Measurements from ENCODE around the gene UBQLN4.
"Not testable (repeated sequence)": the region's sequence is repeated elsewhere in the genome, so short reads cannot be mapped to it uniquely, and the experiment has no call there.

The UBQLN4 gene

DNA sequence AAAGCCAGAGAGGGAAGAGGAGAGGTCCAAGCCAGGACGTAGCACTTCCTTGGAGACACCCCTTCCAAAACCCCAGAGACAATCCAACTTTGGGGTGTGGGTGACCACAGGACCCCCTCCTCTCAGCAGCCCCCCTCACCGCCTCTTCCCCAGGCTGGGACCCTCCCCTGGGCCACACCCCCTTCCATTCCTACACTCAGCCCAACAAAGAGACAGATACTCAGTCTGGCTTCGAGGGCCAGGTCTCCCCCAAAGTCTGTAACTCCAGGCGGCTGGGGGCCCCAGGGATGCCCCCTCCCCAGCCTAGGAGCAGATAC, 27.2 kb upstream of the UBQLN4 start:
- no peak for DNase-seq

GRCh38 chr1:156080241-156080862, 26.8 kb upstream of the UBQLN4 start:
- DNase-seq: no peak

GRCh38 chr1:156079762-156080161, 26.2 kb upstream of the UBQLN4 start:
- DNase-seq: no peak

DNA sequence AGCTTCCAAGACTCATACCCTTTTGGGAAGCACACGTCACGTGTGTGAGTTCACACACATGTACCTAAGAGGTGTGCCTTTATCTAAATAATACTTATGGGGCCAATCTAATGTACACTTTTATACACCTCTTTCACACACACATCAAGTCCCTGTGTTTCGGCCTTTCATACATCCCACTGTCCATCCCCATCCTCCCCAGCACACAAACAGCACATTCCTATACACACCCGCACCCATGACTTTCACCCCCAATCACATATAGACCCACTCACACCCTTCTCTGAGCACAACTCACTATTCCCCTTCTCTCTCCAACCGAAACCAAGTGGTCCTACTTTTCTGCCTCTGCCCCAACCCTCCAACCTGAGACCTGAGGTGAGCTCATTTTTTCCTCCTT, 25.1 kb upstream of the UBQLN4 start:
- DNase-seq: no peak

GRCh38 chr1:156077430-156077760, 23.8 kb upstream of the UBQLN4 start:
- DNase-seq: no peak

DNA sequence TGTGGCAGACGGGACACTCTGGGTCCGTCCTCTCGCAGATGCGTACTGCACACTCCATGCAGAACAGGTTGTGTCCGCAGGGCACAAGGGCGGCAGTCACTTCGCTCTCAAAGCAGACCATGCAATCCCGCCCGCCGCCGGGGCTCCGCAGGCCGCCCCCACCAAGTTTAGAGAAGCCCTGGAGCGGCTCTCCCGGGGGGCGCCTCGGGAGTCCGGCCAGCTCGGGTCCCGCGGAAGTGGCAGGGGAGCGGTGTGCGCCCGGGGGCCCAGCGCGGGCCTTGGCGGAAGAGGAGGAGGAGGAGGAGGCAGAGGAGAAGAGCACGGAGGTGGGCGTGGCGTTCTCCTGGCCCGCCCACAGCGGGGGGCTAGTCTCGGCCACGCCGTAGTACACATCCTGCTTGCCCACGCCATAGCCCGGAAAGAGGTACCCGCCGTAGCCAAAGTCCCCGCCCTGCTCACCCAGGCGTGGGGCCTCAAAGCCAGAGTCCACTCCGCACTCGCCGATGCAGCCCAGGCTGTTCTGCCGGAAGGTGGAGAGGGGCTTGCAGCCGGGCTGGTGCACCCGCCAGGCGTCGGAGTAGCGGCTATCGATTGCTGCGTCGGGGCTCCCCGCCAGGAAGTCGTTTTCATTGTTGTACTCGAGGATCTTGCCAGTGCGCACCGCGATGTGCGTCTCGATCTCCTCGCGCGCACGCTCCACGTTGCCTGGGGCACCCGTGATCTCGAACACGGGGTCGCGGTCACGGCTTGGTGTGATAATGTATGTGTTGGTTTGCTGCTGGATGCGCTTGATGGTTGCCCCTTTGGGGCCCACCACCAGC, 23.2 kb upstream of the UBQLN4 start:
- no peak for DNase-seq

GRCh38 chr1:156075775-156076204, 22.2 kb upstream of the UBQLN4 start:
- DNase-seq: no peak

GRCh38 chr1:156075162-156075561, 21.6 kb upstream of the UBQLN4 start:
- no peak for DNase-seq

DNA sequence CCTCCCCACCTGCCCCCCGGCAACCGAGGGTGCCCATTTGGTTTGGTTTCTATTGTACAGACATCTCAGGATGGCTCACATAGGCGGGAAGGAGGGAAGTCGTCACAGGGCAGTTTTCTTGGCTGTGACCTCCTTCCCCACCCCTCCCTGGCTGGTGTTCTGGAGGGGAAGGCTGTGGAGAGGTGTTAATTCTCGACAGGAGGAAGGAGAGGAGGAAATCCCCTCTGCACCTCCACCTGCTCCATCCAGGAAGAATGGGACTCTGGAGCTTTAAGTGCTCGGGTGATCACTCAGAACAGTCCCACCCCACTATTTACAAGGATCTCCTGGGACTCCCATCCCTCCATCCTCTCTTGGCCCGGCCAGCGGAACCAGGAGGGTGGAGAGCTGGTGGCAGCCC, 21.1 kb upstream of the UBQLN4 start:
- DNase-seq: peak; percentile 24

GRCh38 chr1:156073740-156074139, 20.1 kb upstream of the UBQLN4 start:
- peak; percentile 58 for DNase-seq

DNA sequence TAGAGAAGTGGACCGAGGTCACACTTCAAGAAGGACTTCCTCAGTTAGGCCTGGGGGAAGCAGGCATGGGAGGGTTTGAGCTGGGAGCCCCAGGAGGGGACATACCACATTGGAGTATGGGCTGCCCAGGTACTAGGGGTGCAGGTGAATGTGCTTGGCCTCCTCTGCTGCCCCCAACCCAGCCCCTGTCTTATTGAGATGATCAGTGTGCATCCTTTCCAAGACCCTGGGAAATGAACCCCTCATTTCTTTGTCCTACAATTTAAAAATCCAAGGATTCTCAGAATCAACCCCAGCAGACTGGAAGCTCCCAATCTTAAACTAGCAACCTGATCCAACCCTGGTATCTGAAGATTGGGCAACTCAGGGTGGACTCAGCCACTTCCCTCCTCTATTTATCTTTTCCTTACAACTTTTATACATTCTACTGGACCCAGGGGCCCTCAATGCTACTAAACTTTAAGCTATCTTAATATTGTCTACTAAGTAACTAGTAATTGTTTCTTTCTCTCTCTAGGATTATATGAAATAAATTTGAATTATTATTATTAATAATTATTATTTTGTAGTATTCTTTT, 19.6 kb upstream of the UBQLN4 start:
- DNase-seq: no peak

- no peak for DNase-seq
Observed at GRCh38 chr1:156072251-156072650, 18.7 kb upstream of the UBQLN4 start.

- DNase-seq: not testable (repeated sequence)
Observed at GRCh38 chr1:156071332-156071816, 17.8 kb upstream of the UBQLN4 start.

- peak; percentile 98 for DNase-seq
Observed at GRCh38 chr1:156070548-156070947, 16.9 kb upstream of the UBQLN4 start.

- no peak for DNase-seq
Observed at GRCh38 chr1:156069490-156070455, 16.2 kb upstream of the UBQLN4 start.

GRCh38 chr1:156067262-156067661, 13.7 kb upstream of the UBQLN4 start:
- no peak for DNase-seq

- DNase-seq: no peak
Observed at GRCh38 chr1:156065871-156066270, 12.3 kb upstream of the UBQLN4 start.

- no peak for DNase-seq
Observed at GRCh38 chr1:156065212-156065611, 11.6 kb upstream of the UBQLN4 start.

DNA sequence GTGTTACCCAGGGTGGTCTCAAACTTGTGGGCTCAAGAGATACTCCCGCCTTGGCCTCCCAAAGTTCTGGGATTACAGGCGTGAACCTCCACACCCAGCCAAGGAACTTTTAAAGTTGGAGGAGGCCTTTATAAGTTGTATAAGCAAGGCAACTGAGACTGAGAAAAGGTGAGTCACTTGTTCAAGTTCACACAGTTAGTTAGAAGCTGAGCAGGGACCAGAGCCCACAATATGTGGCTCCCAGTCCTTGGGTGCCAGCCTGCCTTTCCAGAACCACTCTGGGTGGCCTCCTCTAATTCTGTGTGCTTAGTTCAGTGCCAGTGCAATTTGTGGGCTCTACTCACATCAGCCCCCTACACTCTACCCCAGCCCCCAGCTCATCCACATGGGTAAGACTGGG, 11.0 kb upstream of the UBQLN4 start:
- DNase-seq: no peak

DNA sequence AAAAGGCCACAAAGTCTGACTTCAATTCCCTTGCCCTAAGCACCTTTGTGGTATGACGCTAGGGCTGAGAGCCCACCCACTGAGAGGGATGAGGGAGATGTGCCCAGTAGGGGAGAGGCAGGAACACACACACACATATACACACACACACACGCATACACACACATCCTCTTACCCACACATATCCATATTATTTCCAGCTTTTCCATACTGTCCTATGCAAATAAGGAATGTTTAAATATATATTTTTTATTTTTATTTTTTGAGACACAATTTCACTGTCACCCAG, 10.3 kb upstream of the UBQLN4 start:
- DNase-seq: peak; percentile 53

DNA sequence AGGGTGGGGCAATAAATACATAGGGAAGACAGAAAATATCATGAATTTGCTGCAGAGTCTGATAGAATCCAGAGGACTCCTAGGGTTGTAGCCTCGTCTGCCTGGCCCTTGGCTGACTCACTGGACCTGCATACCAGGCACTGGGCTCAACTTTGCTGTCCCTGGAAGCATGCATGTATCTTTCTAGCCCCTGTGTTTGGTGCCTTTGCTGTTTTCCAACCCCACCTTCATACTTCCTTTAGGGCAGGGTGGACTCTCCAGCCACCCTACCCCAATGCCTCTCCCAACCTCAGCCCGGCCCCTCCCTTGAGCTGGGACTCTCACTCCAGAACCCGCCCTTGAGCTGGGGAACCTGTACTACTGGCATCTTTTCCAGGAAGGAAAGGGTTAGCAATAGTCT, 8.6 kb upstream of the UBQLN4 start:
- DNase-seq: no peak

DNA sequence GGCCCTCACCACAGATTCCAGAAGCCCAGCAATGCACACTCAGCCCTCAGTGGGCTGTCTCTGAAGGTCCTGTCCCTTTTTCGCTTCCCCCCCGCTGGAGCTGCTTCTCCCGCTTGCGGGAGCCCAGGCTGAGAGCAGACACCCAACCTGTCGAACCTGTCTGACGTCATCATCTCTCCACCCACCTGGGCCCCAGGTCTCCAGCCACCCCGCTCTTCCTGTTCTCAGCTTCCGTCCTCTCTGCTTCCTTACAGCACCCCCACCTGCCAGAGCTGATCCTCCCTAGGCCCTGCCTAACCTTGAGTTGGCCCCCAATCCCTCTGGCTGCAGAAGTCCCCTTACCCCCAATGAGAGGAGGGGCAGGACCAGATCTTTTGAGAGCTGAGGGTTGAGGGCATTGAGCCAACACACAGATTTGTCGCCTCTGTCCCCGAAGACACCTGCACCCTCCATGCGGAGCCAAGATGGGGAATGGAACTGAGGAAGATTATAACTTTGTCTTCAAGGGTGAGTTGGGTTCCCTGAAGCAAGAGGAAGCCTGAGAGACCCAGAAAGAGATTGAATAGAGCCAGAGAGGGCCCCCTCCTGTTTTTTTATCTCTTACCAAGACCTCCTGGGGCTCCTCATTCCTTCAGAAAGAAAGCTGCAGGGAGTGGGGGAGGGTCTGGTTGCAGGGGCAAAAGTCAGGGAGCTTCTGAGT, 7.5 kb upstream of the UBQLN4 start, which contains the start of gene RAB25:
TSS of gene RAB25 (plus strand) at position 224 of the 700 bp plus-strand sequence. CDS start at position 465, 241 bp downstream.
- peak; percentile 61 for DNase-seq

Measured in NCI-H69 (cell line).